CD1c-positive myeloid dendritic cell (primary cell): Measurements from ENCODE around the gene JAKMIP3.

Source experiments
- DNase-seq: peaks from one replicate; pipeline ENCODE4 v3.0.0-alpha.2; 2016; ENCODE audit errors: extremely low spot score

The JAKMIP3 gene

DNA sequence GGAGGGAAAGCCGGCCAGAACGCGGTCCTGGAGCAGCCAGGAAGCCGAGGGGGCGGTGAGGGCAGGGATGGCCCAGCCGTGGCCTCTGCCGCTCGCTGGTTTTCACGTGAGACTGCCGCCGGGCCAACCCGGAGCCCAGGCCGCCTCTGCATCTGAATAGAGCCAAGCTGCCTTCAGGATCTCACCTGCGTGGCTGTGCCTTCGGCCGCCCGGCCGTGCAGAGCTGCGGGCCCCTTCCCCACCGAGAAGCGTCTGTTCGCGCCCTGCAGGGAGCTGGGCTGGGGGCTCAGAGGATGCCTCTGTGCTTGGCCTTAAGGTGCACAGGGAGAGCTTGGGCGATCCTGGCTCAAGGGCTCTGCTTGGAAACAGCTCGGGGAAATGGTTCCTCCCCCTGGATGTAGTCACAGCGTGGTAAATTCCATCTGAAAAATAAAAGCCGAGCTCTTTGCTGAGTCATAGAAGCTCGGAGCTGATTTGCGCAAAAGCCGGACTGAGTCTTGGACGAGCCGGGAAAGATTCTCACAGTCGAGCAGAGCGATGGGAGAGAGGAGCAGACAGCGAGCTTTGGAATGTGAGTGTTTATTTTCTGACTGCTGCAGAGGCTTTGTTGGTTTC lies at the start of gene JAKMIP3:
TSS of gene JAKMIP3 (plus strand) at position 456 of the 615 bp plus-strand sequence. CDS start 38,863 bp downstream, outside the sequence.
- DNase-seq: no peak

DNA sequence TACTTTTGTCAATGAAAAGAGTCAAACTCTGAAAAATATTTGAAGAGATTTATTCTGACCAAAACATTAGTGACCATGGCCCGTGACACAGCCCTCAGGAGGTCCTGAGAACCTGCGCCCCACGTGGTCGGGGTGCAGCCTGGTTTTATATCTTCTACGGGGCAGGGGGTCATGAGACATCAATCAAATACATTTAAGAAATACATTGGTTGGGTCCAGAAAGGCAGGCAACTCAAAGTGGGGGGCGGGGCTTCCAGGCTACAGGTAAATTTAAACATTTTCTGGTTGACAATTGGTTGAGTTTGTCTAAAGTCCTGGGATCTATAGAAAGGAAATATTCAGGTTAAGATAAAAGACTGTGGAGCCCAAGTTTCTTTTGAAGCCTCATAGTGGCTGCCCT lies 49.2 kb upstream of the JAKMIP3 start:
- no peak for DNase-seq

- DNase-seq: no peak
Observed at GRCh38 chr10:132018446-132018845, 47.3 kb upstream of the JAKMIP3 start.

DNA sequence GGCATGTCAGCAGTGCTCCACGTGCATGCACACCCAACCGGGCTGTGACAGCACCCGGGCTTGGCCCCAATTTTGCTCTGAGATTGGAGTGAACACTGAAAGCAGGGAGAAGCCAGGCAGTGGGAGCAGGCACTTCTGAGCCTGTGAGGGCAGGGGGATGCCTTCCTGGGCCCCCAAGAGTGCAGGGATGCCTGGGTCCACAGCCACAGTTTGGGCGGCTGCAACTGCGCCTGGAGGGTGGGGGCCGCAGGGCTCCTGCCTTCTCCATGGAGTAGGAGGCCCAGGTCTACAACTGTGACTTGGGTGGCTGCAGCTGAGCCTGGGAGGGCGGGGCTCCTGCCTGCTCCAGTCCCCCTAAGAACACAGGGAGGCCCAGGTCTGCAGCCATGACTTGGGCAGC lies 46.4 kb upstream of the JAKMIP3 start:
- no peak for DNase-seq

DNA sequence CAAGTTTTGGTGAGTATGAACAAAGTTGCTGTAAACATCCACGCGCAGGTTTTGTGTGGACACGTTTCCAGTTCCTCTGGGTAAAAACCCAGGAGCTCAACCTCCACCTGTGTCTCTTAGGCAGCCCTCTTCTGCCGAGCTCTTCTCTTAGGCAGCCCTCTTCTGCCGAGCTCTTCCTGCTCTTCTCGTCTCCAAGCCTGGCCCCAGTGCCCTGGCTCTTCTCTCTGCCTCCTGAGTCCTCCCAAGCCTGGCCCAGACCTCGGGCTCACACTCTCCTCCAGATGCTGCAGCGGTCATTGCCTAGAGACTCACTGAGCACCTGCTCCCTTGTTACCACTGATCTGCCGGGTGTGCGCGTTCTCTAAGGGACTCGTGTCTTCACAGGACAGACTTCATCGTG lies 45.3 kb upstream of the JAKMIP3 start:
- DNase-seq: no peak

- no peak for DNase-seq
Observed at GRCh38 chr10:132021046-132021445, 44.7 kb upstream of the JAKMIP3 start.

DNA sequence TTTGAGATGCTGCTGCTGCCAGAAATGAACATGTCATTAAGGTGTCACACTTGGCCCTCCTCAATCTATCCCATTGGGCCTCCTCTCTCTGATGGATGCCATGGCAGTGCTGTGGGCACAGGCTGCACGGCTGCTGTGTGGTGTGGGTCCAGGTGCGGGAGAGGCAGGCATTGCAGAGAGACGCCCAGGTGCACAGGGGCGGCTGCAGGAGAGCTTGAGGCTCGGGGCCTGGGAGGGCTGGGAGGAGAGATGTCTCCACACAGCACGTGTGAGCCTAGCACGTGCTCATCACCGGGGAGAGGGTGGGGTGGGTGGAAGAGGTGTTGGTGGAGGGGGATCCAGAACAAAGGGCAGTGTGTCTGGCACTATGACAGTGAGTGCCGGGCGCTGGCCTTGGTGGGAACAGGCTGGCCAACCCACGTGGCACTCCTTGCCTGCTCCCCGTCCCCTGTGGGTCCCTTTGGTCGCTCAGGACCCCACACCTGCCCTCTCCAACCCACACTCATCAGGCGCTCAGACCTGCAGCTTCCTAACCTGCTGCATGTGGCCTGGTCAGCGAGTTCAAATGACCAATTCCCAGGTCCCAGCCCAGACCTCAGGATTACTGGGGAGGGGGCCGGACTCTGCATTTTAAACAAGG lies 44.1 kb upstream of the JAKMIP3 start:
- no peak for DNase-seq

DNA sequence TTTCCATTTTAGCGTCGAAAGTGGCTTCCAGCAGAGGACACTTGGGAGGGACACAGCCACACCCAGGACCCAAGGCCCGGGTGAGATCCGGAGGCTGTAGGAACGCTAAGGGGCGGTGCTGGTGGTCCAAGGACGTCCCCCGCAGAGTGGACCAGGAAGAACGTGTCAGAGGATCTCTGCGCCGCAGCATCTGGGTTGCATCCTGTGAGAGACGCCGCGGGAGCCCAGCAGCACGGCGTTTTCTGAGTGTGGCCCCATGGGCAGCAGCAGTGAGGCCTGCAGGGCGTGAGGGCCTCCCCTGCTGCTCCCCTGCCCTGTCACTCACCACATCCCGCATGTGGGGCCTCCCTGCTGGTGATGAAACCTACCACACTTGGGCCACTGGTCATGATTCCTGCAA lies 43.5 kb upstream of the JAKMIP3 start:
- no peak for DNase-seq

- DNase-seq: peak; percentile 84
Observed at GRCh38 chr10:132023092-132023811, 42.5 kb upstream of the JAKMIP3 start.

DNA sequence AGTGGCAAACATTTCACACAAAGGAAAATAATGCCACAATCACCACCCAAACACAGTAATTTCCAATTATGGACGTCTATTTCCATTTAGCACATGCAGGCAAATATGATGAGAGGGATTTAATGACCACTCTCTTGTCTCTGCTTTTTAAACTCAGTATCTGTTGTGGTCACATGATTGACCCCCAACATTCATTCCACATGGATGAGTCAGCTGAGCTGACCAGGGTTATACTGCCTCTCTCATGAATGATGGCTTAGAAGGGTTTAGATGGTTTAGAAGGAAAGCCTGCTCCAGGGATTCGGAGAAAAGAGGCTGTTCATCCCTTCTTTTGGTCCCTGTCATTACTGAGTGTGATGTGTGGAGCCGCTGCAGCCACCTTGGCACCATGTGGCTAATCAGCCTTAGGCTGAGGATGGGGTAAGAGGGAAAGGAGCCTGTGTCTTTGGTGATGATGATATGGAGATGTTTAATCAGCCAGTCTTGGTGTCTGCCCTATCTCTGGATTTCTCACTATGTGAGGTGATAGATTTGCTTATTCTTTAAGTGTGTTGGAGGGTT lies 38.2 kb upstream of the JAKMIP3 start:
- no peak for DNase-seq

GRCh38 chr10:132028706-132029105 lies 37.0 kb upstream of the JAKMIP3 start:
- DNase-seq: no peak

GRCh38 chr10:132030898-132031463 lies 34.8 kb upstream of the JAKMIP3 start:
- DNase-seq: no peak

GRCh38 chr10:132033632-132034031 lies 32.1 kb upstream of the JAKMIP3 start:
- no peak for DNase-seq

- DNase-seq: no peak
Observed at GRCh38 chr10:132035476-132035875, 30.3 kb upstream of the JAKMIP3 start.

GRCh38 chr10:132036153-132036886 lies 29.4 kb upstream of the JAKMIP3 start:
- DNase-seq: no peak

DNA sequence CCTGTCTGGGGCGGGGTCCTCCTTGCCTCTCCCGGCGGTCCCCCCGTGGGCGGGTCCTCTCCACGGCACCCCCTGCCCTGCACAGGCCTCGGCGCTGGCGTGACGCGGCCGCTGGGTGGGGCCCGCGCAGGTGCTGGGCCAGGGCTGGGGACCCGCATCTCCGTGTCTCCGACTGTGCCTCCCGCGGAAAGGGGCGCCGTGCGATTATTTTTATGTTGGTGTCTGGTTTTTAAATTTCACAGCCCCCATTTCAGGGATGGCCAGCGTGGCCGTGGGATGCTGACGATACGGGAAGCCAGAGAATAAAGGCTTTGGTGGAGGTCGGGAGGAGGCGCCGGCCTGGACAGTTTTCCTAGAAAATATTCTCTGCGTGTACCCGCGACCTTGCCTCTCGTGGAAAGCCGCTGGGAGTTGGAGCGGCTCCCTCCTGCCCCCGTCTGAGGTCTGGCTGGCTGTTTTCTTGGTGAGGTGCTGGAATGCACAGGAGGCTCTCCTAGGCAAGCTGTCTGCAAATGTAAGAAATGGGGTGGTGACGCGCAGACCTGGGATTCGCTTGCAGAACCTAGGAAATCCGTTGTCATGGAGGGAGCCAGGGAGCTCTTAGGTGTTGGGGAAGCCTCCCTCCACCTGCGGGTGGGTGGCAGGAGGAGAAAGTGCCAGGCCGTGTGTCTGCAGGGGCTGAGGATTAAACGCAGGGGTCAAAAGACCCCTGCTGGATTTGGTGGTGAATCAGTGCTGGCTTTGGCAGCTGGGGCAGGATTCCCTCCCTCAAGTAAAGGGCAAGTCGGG lies 28.7 kb upstream of the JAKMIP3 start:
- no peak for DNase-seq

DNA sequence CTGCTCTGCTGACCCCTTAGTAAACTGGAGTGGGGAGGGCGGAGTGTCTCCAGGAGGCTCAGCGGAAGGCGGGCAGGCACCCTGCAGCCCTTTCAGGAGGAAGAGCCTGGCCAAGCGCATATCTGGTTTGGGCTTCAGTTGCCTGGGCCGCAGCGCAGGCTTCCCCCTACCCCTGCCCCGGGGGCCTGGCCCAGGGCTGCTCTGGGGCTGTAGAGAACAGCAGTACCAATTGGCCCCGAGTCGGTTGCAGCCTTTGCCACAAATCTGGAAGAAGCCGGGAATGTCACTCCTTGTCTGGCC lies 28.1 kb upstream of the JAKMIP3 start:
- DNase-seq: no peak

DNA sequence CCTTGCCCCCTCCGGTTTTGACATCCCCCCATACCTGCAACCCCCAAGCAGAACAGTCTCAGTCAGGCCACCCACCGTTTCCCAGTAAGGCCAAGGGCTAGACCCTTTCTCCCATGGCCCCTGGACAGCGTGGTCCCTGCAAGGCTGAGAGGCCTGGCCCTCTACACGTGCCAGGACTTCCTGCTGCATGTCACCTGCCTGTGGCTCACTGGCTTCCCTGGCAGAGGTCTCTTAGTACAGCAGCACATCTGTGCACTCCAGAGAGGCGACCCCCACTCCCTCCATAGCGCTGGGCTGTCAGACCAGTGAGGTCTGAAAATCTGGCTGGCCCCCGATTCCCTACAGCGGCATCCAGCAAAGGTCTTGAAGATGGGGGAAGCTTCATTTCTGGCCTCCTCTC lies 26.4 kb upstream of the JAKMIP3 start:
- DNase-seq: no peak

- DNase-seq: no peak
Observed at GRCh38 chr10:132040046-132040445, 25.7 kb upstream of the JAKMIP3 start.

GRCh38 chr10:132041340-132041739 lies 24.4 kb upstream of the JAKMIP3 start:
- DNase-seq: no peak
